IPS-18a (cell line): Measurements from ENCODE around the gene HSD11B2.

ENCODE experiments used
- H3K27ac ChIP-seq: one replicate; pipeline ENCODE4 v1.5.1; 2013; ENCODE audit warnings: low read length
- H3K27me3 ChIP-seq: one replicate; pipeline ENCODE4 v1.6.1; 2013; ENCODE audit warnings: mild to moderate bottlenecking, low read length; ENCODE audit not compliant: control insufficient read depth, insufficient read depth
- H3K36me3 ChIP-seq: one replicate; pipeline ENCODE4 v1.6.1; 2013; ENCODE audit warnings: low read depth, low read length; ENCODE audit not compliant: control insufficient read depth
- H3K4me1 ChIP-seq: one replicate; pipeline ENCODE4 v1.6.1; 2013; ENCODE audit warnings: low read depth, low read length; ENCODE audit not compliant: control insufficient read depth
- H3K4me3 ChIP-seq: one replicate; pipeline ENCODE4 v1.5.1; 2013; ENCODE audit warnings: low read length
- H3K9ac ChIP-seq: one replicate; pipeline ENCODE4 v1.6.1; 2013; ENCODE audit warnings: mild to moderate bottlenecking, low read length, moderate library complexity
- H3K9me3 ChIP-seq: one replicate; pipeline ENCODE4 v1.6.1; 2013; ENCODE audit warnings: low read depth, low read length; ENCODE audit not compliant: control insufficient read depth

The HSD11B2 gene

GRCh38 chr16:67481561-67482232 is 50.8 kb downstream of the HSD11B2 start:
- Histone ChIP-seq H3K27me3 (peaks cover 7% of the 10 kb centered on the region), H3K27ac (no peak overlapping the region), H3K4me3 (peak overlapping the region; percentile 65), H3K9ac (peak overlapping the region; percentile 86), H3K4me1 (peaks cover 14% of the 10 kb centered on the region), H3K9me3 (no peaks in the 10 kb centered on the region), H3K36me3 (no peaks in the 10 kb centered on the region)

- no peak overlapping the region for H3K27ac ChIP-seq
- peak overlapping the region; percentile 86 for H3K9ac ChIP-seq
- peaks cover 14% of the 10 kb centered on the region for H3K27me3 ChIP-seq
- H3K9me3 ChIP-seq: no peaks in the 10 kb centered on the region
- H3K36me3 ChIP-seq: no peaks in the 10 kb centered on the region
- no peak overlapping the region for H3K4me3 ChIP-seq
- peaks cover 14% of the 10 kb centered on the region for H3K4me1 ChIP-seq
Measured at GRCh38 chr16:67482233-67482924, 51.5 kb downstream of the HSD11B2 start.

GRCh38 chr16:67483150-67483549 is 52.2 kb downstream of the HSD11B2 start, which contains the start of gene AGRP:
Gene AGRP, minus strand, starts transcription at chr16:67483547. Its CDS starts 149 bp downstream, at chr16:67483398.
- Histone ChIP-seq H3K27ac (no peak within 1 kb of the TSS), H3K27me3 (peaks cover 22% of the 10 kb centered on the region), H3K36me3 (no peaks in the 10 kb centered on the region), H3K4me3 (no peak within 1 kb of the TSS), H3K9me3 (no peaks in the 10 kb centered on the region), H3K4me1 (peaks cover 14% of the 10 kb centered on the region), H3K9ac (no peak within 1 kb of the TSS)

- peaks cover 14% of the 10 kb centered on the region for H3K4me1 ChIP-seq
- no peak overlapping the region for H3K4me3 ChIP-seq
- H3K9ac ChIP-seq: no peak overlapping the region
- H3K27me3 ChIP-seq: peaks cover 29% of the 10 kb centered on the region
- H3K9me3 ChIP-seq: no peaks in the 10 kb centered on the region
- no peak overlapping the region for H3K27ac ChIP-seq
- no peaks in the 10 kb centered on the region for H3K36me3 ChIP-seq
Measured at GRCh38 chr16:67483731-67484525, 53.0 kb downstream of the HSD11B2 start.

DNA sequence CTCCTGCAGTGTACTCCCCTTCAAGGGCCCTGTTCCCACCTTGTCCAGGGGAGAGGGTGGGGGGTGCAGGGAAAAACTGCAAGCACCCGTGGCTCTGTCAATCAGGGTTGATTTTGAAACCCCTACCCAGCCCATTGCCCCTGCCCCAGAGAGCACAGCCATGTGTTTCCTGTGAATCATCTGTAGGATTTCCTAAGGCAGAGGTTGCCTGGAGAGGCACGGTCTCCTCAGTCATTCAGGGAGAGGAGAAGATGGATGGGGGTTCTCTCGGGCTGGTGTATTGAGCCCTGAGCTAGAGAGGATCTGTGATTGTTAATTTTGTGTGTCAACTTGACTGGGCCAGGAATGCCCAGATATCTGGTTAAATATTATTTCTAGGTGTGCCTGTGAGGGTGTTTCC is 55.9 kb downstream of the HSD11B2 start:
- H3K36me3 ChIP-seq: no peaks in the 10 kb centered on the region
- no peak overlapping the region for H3K9ac ChIP-seq
- no peak overlapping the region for H3K4me3 ChIP-seq
- peaks cover 10% of the 10 kb centered on the region for H3K4me1 ChIP-seq
- no peaks in the 10 kb centered on the region for H3K9me3 ChIP-seq
- peaks cover 58% of the 10 kb centered on the region for H3K27me3 ChIP-seq
- no peak overlapping the region for H3K27ac ChIP-seq
